Body of pancreas (tissue), 4 donors: ENCODE measurements around the gene TJP3. TPM values are rescaled to one million over a fixed set of nuclear protein-coding genes. Genes with fewer than 3 reads are reported as not detected.

ENCODE experiments used
- ATAC-seq: fragments of 150-250 bp; one replicate; pipeline ENCODE4 v1.9.1; 2016
- DNase-seq, 4 donors: peaks; one replicate each; pipeline ENCODE4 v3.0.0-alpha.2; 2019
- H3K27ac ChIP-seq, 4 donors: fragments of 200-600 bp; sonication (generic); 1 replicate in 3 of 4; 2 replicates in 1 of 4; pipeline versions ENCODE4 v1.5.1 to v1.6.1; 2016 to 2019; ENCODE audit warnings: mild to moderate bottlenecking in 1 of 4, mixed read lengths in 1 of 4, moderate library complexity in 1 of 4
- H3K27me3 ChIP-seq, 2 donors: fragments of 200-600 bp; sonication (generic); one replicate each; pipeline ENCODE4 v1.6.0; 2016; ENCODE audit warnings: mild to moderate bottlenecking in 1 of 2
- H3K36me3 ChIP-seq, 2 donors: fragments of 200-600 bp; sonication (generic); replicated peaks in 1 of 2; 2 replicates each; pipeline ENCODE4 v1.5.1; 2016; ENCODE audit warnings: low read depth in 2 of 2; ENCODE audit not compliant: insufficient read depth in 1 of 2
- H3K4me1 ChIP-seq: fragments of 200-600 bp; sonication (generic); one replicate; pipeline ENCODE4 v1.6.0; 2016
- H3K4me3 ChIP-seq, 2 donors: fragments of 200-600 bp; sonication (generic); 1 replicate in 1 of 2; 2 replicates in 1 of 2; pipeline ENCODE4 v1.5.1; 2016 to 2019
- H3K9me3 ChIP-seq, 3 donors: fragments of 200-600 bp; sonication (generic); 1 replicate in 2 of 3; 2 replicates in 1 of 3; pipeline ENCODE4 v1.5.1; 2016
- POLR2A ChIP-seq, 3 donors: fragments of 450-650 bp; IDR thresholded peaks; one replicate each; pipeline ENCODE4 v1.6.1; 2016; ENCODE audit warnings: antibody characterized with exemption in 3 of 3, mild to moderate bottlenecking in 2 of 3
- WGBS, 2 donors: methylation state at CpG; one replicate each; pipeline ENCODE4 v1.1.5; 2017; 5-methylcytosine and 5-hydroxymethylcytosine counted together
- intact Hi-C: fragments of 100-400 bp; cut with DNase I; formaldehyde crosslinking; loops from one replicate; pipeline ENCODE4 v1.15.1; 2023
- total RNA-seq, 2 donors: library from RNA; depleted of rRNA; stranded (reverse); fragments of >200 nt; gene quantifications; one replicate each; pipeline ENCODE4 v1.1.0, GENCODE V29; 2016
- TF ChIP-seq, protein P1 (sequence below), 7 experiments: fragments of 450-650 bp in 4 of 7; fragments of 200-600 bp in 3 of 7; sonication (generic) in 3 of 7; IDR thresholded peaks; one replicate each; pipeline ENCODE4 v1.5.1; 2016 to 2019; ENCODE audit warnings: antibody characterized with exemption in 7 of 7

TJP3 gene
- total RNA-seq, 2 donors from 2014 or later: 15.8 to 21.4 TPM

DNA sequence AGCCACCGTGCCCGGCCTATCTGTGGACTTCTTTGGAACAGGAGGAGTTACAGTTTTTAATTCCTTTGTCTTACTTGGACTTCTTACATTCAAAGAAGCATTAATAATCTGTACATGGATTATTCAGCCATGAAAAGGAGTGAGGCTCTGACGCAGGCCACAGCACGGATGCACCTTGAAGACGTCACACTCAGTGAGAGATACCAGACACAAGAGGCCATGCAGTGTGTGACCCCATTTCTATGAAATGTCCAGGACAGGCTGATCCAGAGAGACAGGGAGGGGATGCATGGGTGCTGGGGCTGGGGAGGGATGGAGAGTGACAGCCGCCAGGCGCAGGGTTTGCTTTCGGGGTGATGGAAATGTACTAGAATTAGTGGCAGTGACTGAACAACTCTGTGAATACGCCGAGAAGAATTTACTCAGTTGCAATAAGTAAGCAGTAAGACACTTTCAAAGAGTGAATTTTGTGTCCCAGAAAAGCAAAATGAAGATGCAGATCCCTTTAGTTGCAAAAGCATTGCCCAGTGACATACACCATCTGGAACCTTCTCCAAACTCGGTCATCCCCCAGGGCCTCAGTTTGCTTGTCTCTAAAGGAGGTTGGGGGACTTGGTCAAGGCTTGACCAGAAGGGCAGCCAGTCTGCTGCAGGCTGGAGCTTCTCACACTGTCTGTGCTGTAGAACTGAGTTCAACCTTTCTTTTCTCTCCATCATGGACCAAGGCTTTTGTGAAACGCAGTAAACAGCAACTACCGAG lies 33.2 kb upstream of the TJP3 start:
- TF ChIP-seq, protein P1, sequence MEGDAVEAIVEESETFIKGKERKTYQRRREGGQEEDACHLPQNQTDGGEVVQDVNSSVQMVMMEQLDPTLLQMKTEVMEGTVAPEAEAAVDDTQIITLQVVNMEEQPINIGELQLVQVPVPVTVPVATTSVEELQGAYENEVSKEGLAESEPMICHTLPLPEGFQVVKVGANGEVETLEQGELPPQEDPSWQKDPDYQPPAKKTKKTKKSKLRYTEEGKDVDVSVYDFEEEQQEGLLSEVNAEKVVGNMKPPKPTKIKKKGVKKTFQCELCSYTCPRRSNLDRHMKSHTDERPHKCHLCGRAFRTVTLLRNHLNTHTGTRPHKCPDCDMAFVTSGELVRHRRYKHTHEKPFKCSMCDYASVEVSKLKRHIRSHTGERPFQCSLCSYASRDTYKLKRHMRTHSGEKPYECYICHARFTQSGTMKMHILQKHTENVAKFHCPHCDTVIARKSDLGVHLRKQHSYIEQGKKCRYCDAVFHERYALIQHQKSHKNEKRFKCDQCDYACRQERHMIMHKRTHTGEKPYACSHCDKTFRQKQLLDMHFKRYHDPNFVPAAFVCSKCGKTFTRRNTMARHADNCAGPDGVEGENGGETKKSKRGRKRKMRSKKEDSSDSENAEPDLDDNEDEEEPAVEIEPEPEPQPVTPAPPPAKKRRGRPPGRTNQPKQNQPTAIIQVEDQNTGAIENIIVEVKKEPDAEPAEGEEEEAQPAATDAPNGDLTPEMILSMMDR (IDR thresholded peaks at IDR 0.05): no peak
- TF ChIP-seq POLR2A (IDR thresholded peaks at IDR 0.05): no peak
- Histone ChIP-seq H3K9me3 (no peaks in the 10 kb centered on the region), H3K27me3 (no peaks in the 10 kb centered on the region), H3K36me3 (no peaks in the 10 kb centered on the region), H3K4me3 (no peak overlapping the region), H3K27ac (no peak overlapping the region), H3K4me1 (peaks cover 6% of the 10 kb centered on the region)
- 93 to 95% methylated on average over 11 to 13 of the region's 13 CpGs for whole genome bisulfite sequencing, 2 donors
- intact Hi-C loops: no loop called here
- ATAC-seq (no peak), DNase-seq (no peak)

DNA sequence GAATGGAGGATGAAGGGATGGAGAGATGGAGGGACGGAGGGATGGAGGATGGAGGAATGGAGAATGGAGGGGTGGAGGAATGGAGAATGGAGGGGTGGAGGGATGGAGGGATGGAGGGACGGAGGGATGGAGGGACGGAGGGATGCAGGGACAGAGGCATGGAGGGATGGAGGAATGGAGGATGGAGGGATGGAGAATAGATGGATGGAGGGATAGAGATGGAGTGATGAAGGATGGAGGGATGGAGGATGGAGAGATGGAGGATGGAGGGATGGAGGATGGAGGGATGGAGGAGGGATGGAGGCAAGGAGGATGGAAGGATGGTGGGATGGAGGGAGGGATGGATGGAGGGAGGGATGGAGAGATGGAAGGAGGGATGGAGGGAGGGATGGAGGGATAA lies 30.0 kb upstream of the TJP3 start:
- no peak for ATAC-seq
- no peak for DNase-seq
- whole genome bisulfite sequencing, 2 donors: 87 to 94% methylated on average over 3 of the region's 3 CpGs
- Histone ChIP-seq H3K36me3 (no peaks in the 10 kb centered on the region), H3K9me3 (no peaks in the 10 kb centered on the region), H3K4me1 (no peaks in the 10 kb centered on the region), H3K27me3 (no peaks in the 10 kb centered on the region), H3K4me3 (no peak overlapping the region), H3K27ac (no peak overlapping the region)
- TF ChIP-seq POLR2A (IDR thresholded peaks at IDR 0.05): no peak
- TF ChIP-seq, protein P1 (IDR thresholded peaks at IDR 0.05): no peak
- intact Hi-C loops: no loop called here

DNA sequence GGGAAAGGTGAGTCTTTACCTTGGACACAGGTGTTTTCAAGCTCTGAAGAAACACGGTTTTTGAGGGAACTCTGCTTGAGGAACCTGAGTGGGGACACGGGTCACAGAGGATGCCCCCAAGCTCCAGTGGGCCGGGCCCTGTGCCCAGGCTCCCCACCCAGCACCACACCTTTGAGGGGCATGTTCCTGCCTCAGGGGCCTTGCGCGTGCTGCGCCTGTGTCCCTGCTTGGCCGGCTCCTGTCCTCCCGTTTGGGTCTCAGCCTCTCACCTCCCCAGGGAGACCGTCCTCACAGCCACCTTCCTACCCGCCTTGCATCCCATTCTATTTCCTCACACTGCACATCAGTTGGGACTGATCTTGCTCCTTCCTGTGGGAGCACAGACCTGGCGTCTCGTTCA lies 29.0 kb upstream of the TJP3 start:
- no peak for TF ChIP-seq POLR2A (IDR thresholded peaks at IDR 0.05)
- TF ChIP-seq, protein P1 (IDR thresholded peaks at IDR 0.05): no peak
- WGBS, 2 donors: 86 to 91% methylated on average over 11 to 12 of the region's 12 CpGs
- Histone ChIP-seq H3K4me1 (no peaks in the 10 kb centered on the region), H3K27me3 (no peaks in the 10 kb centered on the region), H3K4me3 (no peak overlapping the region), H3K9me3 (no peaks in the 10 kb centered on the region), H3K36me3 (no peaks in the 10 kb centered on the region), H3K27ac (no peak overlapping the region)
- DNase-seq (no peak), ATAC-seq (no peak)
- intact Hi-C loops: no loop called here

DNA sequence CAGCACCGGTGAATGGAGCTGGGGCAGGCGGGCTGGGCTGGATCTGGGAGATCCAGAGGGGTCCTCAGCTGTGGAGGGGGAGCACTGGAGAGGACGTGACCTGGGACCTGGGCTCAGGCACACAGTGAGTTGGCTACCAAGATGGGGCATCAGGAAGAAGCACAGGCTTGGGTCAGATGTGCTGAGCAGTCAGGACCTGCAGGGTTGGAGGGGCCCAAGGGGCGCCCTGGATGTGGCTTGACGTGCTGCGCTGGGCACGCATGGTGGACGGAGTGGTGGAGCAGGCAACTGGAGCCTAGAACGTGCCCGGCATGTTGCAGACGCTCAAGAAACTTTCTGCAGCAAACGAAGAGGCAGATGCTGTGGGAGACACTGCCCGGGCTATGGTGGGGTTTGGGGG lies 28.6 kb upstream of the TJP3 start:
- DNase-seq (no peak), ATAC-seq (no peak)
- no peak for TF ChIP-seq POLR2A (IDR thresholded peaks at IDR 0.05)
- TF ChIP-seq, protein P1 (IDR thresholded peaks at IDR 0.05): no peak
- H3K4me1 ChIP-seq: no peaks in the 10 kb centered on the region
- no peaks in the 10 kb centered on the region for H3K36me3 ChIP-seq
- no peaks in the 10 kb centered on the region for H3K27me3 ChIP-seq
- H3K4me3 ChIP-seq: no peak overlapping the region
- intact Hi-C loops: no loop called here
- no peak overlapping the region for H3K27ac ChIP-seq
- WGBS, 2 donors: 89 to 98% methylated on average over 7 to 13 of the region's 13 CpGs
- peaks cover 0 to 4% (median 0%) of the 10 kb centered on the region in 3 donors for H3K9me3 ChIP-seq

DNA sequence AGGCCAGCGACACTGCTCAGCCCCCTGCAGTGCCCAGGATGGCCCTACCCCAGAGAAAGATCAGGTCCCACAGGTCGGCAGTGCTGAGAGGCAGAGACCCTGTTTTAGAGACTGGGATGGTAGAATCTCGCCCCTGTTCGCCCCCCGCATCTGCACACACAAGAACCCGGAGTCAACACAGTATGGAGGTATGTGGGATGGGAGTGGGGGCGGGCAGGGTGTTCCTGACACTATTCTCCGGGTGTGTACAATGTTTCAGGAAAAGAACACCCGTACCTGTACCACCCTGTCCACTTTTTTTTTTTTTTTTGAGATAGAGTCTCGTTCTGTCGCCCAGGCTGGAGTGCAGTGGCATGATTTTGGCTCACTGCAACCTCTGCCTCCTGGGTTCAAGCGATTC lies 27.2 kb upstream of the TJP3 start:
- Histone ChIP-seq H3K36me3 (no peaks in the 10 kb centered on the region), H3K27me3 (no peaks in the 10 kb centered on the region), H3K4me1 (no peaks in the 10 kb centered on the region), H3K27ac (no peak overlapping the region), H3K4me3 (no peak overlapping the region), H3K9me3 (peaks cover 0 to 6% (median 0%) of the 10 kb centered on the region in 3 donors)
- intact Hi-C loops: no loop called here
- no peak for ATAC-seq
- 94 to 97% methylated on average over 7 to 12 of the region's 12 CpGs for WGBS, 2 donors
- no peak for DNase-seq
- TF ChIP-seq, protein P1 (IDR thresholded peaks at IDR 0.05): no peak
- TF ChIP-seq POLR2A (IDR thresholded peaks at IDR 0.05): no peak
